WTC11 (cell line): ENCODE results near the gene TRMT2A. TPM values are rescaled to one million over a fixed set of nuclear protein-coding genes. Genes with fewer than 3 reads are reported as not detected.

ENCODE experiments used
- ATAC-seq: fragments of 200-7000 bp; cut with Tn5 transposase; 2 replicates; pipeline ENCODE4 v1.10.0; 2021; ENCODE audit warnings: mild to moderate bottlenecking, moderate library complexity
- CTCF ChIA-PET: fragments of 300-600 bp; sonication (Branson Sonifier 250); formaldehyde crosslinking; loops from one replicate; lab custom pipeline; 2021; ENCODE audit warnings: antibody characterized with exemption; lab: Charles Lee
- POLR2A ChIA-PET: fragments of 350-600 bp; sonication (Branson Sonifier 250); formaldehyde crosslinking; loops from one replicate; lab custom pipeline; 2021; ENCODE audit warnings: antibody characterized with exemption; lab: Charles Lee
- DNase-seq: peaks from one replicate; pipeline ENCODE4 v3.0.0; 2021; ENCODE audit warnings: low spot score
- H3K27ac Mint-ChIP-seq: 2 replicates; pipeline ENCODE4 v1.8.0; 2021; ENCODE audit warnings: mixed read lengths
- H3K27me3 Mint-ChIP-seq: 2 replicates; pipeline ENCODE4 v1.8.0; 2021; ENCODE audit warnings: low read depth, mild to moderate bottlenecking, moderate library complexity, mixed read lengths
- H3K36me3 Mint-ChIP-seq: 2 replicates; pipeline ENCODE4 v1.8.0; 2021; ENCODE audit warnings: mixed read lengths
- H3K4me1 Mint-ChIP-seq: 2 replicates; pipeline ENCODE4 v1.8.0; 2022; ENCODE audit warnings: mixed read lengths
- H3K4me3 Mint-ChIP-seq: 2 replicates; pipeline ENCODE4 v1.8.0; 2021; ENCODE audit warnings: mild to moderate bottlenecking, moderate library complexity, mixed read lengths
- H3K9me3 Mint-ChIP-seq: 2 replicates; pipeline ENCODE4 v1.8.0; 2021; ENCODE audit warnings: mixed read lengths
- CBFB ChIP-seq: sonication (generic); formaldehyde crosslinking; IDR thresholded peaks from 2 replicates; pipeline ENCODE4 v1.8.1; 2022; ENCODE audit warnings: mild to moderate bottlenecking, low read depth, missing genetic modification reagents
- CREM ChIP-seq: sonication (generic); formaldehyde crosslinking; IDR thresholded peaks from 2 replicates; pipeline ENCODE4 v1.8.1; 2022; ENCODE audit warnings: mild to moderate bottlenecking, missing genetic modification reagents, moderate library complexity
- FOXP1 ChIP-seq: sonication (generic); formaldehyde crosslinking; IDR thresholded peaks from 2 replicates; pipeline ENCODE4 v1.8.0; 2022; ENCODE audit warnings: missing genetic modification reagents, mild to moderate bottlenecking, moderate library complexity, borderline replicate concordance
- GABPB1 ChIP-seq: sonication (generic); formaldehyde crosslinking; IDR thresholded peaks from 2 replicates; pipeline ENCODE4 v1.8.1; 2023; ENCODE audit warnings: mild to moderate bottlenecking, missing genetic modification reagents
- HMGA2 ChIP-seq: fragments of 250-450 bp; sonication (Bioruptor Pico); IDR thresholded peaks from 2 replicates; pipeline ENCODE4 v1.4.0; 2021; ENCODE audit warnings: mild to moderate bottlenecking, moderate library complexity
- HMGXB4 ChIP-seq: sonication (generic); formaldehyde crosslinking; IDR thresholded peaks from 2 replicates; pipeline ENCODE4 v1.8.1; 2023; ENCODE audit warnings: mild to moderate bottlenecking, moderate library complexity, missing genetic modification reagents
- MLX ChIP-seq: sonication (generic); formaldehyde crosslinking; IDR thresholded peaks from 2 replicates; pipeline ENCODE4 v1.8.1; 2023; ENCODE audit warnings: mild to moderate bottlenecking, missing genetic modification reagents, moderate library complexity
- MXD4 ChIP-seq: fragments of 250-450 bp; sonication (Bioruptor Pico); IDR thresholded peaks from 2 replicates; pipeline ENCODE4 v1.8.0; 2021; ENCODE audit warnings: mild to moderate bottlenecking, moderate library complexity, borderline replicate concordance
- SMAD3 ChIP-seq: sonication (generic); formaldehyde crosslinking; IDR thresholded peaks from 2 replicates; pipeline ENCODE4 v1.8.0; 2022; ENCODE audit warnings: missing genetic modification reagents, mild to moderate bottlenecking, borderline replicate concordance
- SP1 ChIP-seq: sonication (generic); formaldehyde crosslinking; conservative IDR thresholded peaks from 2 replicates; pipeline ENCODE4 v1.8.1; 2022; ENCODE audit warnings: missing genetic modification reagents
- STAT6 ChIP-seq: sonication (generic); formaldehyde crosslinking; conservative IDR thresholded peaks from 2 replicates; pipeline ENCODE4 v1.8.1; 2023; ENCODE audit warnings: mild to moderate bottlenecking, low read depth, missing genetic modification reagents, moderate library complexity
- TCF7 ChIP-seq: sonication (generic); formaldehyde crosslinking; IDR thresholded peaks from 2 replicates; pipeline ENCODE4 v1.8.0; 2022; ENCODE audit warnings: mild to moderate bottlenecking, low read depth, missing genetic modification reagents, moderate library complexity
- TP53 ChIP-seq: sonication (generic); formaldehyde crosslinking; IDR thresholded peaks from 2 replicates; pipeline ENCODE4 v1.8.1; 2023; ENCODE audit warnings: mild to moderate bottlenecking, missing genetic modification reagents
- ZNF121 ChIP-seq: sonication (generic); formaldehyde crosslinking; IDR thresholded peaks from 2 replicates; pipeline ENCODE4 v1.8.0; 2023; ENCODE audit warnings: missing genetic modification reagents
- ZNF317 ChIP-seq: sonication (generic); formaldehyde crosslinking; IDR thresholded peaks from 2 replicates; pipeline ENCODE4 v1.8.1; 2023; ENCODE audit warnings: low read depth, mild to moderate bottlenecking, moderate library complexity, missing genetic modification reagents, borderline replicate concordance
- ZNF423 ChIP-seq: fragments of 250-450 bp; sonication (Bioruptor Pico); IDR thresholded peaks from 2 replicates; pipeline ENCODE4 v2.1.2; 2022; ENCODE audit warnings: mild to moderate bottlenecking, moderate library complexity
- total RNA-seq: library from RNA; stranded (reverse); gene quantifications from 3 replicates; pipeline ENCODE4 v1.2.3, GENCODE V29; 2021
- TF ChIP-seq, protein P1 (sequence below): sonication (generic); formaldehyde crosslinking; IDR thresholded peaks from 2 replicates; pipeline ENCODE4 v1.8.0; 2023; ENCODE audit warnings: missing genetic modification reagents
- TF ChIP-seq, protein P2 (sequence below): fragments of 200-600 bp; IDR thresholded peaks from 2 replicates; pipeline ENCODE4 v1.8.0; 2022; ENCODE audit warnings: antibody characterized with exemption
- TF ChIP-seq, protein P3 (sequence below): fragments of 250-450 bp; sonication (Bioruptor Pico); IDR thresholded peaks from 2 replicates; pipeline ENCODE4 v1.9.0; 2021; ENCODE audit warnings: mild to moderate bottlenecking

Gene TRMT2A
- total RNA-seq, 1 experiment from 2014 or later, result 68.6 TPM

- TF ChIP-seq HMGXB4 (CRISPR knock-in tag) (no peak), ZNF121 (no peak), ZNF423 (CRISPR knock-in tag) (no peak), TCF7 (CRISPR knock-in tag) (no peak), MXD4 (no peak)
- TF ChIP-seq, protein P1, sequence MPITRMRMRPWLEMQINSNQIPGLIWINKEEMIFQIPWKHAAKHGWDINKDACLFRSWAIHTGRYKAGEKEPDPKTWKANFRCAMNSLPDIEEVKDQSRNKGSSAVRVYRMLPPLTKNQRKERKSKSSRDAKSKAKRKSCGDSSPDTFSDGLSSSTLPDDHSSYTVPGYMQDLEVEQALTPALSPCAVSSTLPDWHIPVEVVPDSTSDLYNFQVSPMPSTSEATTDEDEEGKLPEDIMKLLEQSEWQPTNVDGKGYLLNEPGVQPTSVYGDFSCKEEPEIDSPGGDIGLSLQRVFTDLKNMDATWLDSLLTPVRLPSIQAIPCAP (CRISPR knock-in tag), result no peak
Observed at GRCh38 chr22:20155330-20156041, 38.5 kb upstream of the TRMT2A start (continued).

- Mint-ChIP-seq H3K4me3 (no peak overlapping the region), H3K27me3 (no peaks in the 10 kb centered on the region), H3K27ac (no peak overlapping the region), H3K36me3 (no peaks in the 10 kb centered on the region), H3K4me1 (peaks cover 7% of the 10 kb centered on the region), H3K9me3 (no peaks in the 10 kb centered on the region)
- TF ChIP-seq, protein P2, sequence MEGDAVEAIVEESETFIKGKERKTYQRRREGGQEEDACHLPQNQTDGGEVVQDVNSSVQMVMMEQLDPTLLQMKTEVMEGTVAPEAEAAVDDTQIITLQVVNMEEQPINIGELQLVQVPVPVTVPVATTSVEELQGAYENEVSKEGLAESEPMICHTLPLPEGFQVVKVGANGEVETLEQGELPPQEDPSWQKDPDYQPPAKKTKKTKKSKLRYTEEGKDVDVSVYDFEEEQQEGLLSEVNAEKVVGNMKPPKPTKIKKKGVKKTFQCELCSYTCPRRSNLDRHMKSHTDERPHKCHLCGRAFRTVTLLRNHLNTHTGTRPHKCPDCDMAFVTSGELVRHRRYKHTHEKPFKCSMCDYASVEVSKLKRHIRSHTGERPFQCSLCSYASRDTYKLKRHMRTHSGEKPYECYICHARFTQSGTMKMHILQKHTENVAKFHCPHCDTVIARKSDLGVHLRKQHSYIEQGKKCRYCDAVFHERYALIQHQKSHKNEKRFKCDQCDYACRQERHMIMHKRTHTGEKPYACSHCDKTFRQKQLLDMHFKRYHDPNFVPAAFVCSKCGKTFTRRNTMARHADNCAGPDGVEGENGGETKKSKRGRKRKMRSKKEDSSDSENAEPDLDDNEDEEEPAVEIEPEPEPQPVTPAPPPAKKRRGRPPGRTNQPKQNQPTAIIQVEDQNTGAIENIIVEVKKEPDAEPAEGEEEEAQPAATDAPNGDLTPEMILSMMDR, result no peak; the same call in 1 of the 2 replicates
- ATAC-seq (peak; percentile 10; the same call in 1 of the 2 replicates), DNase-seq (no peak)
- ChIA-PET POLR2A (no interaction called here), CTCF (interaction anchor here (0.6 to 2.9 kb wide), 19 partner anchors 10 to 264 kb away, joined by 3 to 30 read pairs (median 5); partner anchors contain the start of genes DGCR6L and ZDHHC8)
Observed at GRCh38 chr22:20154602-20155187, 37.7 kb upstream of the TRMT2A start.

DNA sequence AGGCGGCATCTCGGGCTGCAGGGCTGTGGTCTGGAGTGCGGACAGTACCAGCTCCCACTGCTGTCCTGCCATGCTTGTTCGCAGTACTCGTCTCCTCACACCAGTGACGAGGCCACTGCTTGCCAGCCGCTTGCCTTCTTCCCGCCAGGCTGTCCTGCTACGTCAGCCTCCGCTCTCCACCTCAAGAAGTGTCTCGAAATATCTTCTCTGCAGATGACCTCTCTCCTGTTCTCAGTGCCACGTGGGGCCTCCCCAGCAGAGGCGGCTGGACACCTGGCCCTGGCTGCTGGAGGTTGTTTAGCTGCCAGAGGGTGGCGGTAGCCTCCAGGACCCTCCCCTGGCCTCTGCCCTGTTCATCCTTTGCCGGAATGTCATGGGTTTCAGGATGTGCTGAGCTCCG, 36.9 kb upstream of the TRMT2A start:
- H3K4me1 Mint-ChIP-seq, result peaks cover 6% of the 10 kb centered on the region
- H3K36me3 Mint-ChIP-seq, result no peaks in the 10 kb centered on the region
- peak overlapping the region; percentile 73; the same call in 1 of the 2 replicates for H3K27ac Mint-ChIP-seq
- H3K9me3 Mint-ChIP-seq, result no peaks in the 10 kb centered on the region
- no peak overlapping the region for H3K4me3 Mint-ChIP-seq
- DNase-seq, result peak; percentile 42
- H3K27me3 Mint-ChIP-seq, result no peaks in the 10 kb centered on the region
- ChIA-PET CTCF (interaction anchor here (0.6 to 2.9 kb wide), 20 partner anchors 9 to 264 kb away, joined by 3 to 30 read pairs (median 5); partner anchors contain the start of genes DGCR6L and ZDHHC8), POLR2A (no interaction called here)
- ATAC-seq, result peak; percentile 9; the same call in 1 of the 2 replicates
- TF ChIP-seq ZNF317 (CRISPR knock-in tag), result no peak
- TF ChIP-seq SMAD3 (CRISPR knock-in tag), result no peak
- TF ChIP-seq CREM (CRISPR knock-in tag), result no peak
- no peak for TF ChIP-seq FOXP1 (CRISPR knock-in tag)
- TF ChIP-seq, protein P3, sequence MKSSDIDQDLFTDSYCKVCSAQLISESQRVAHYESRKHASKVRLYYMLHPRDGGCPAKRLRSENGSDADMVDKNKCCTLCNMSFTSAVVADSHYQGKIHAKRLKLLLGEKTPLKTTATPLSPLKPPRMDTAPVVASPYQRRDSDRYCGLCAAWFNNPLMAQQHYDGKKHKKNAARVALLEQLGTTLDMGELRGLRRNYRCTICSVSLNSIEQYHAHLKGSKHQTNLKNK (CRISPR knock-in tag), result no peak
- TF ChIP-seq MXD4, result no peak
- no peak for TF ChIP-seq HMGA2 (CRISPR knock-in tag)
- no peak for TF ChIP-seq TP53
- no peak for TF ChIP-seq STAT6
- no peak for TF ChIP-seq CBFB (CRISPR knock-in tag)
- TF ChIP-seq, protein P1 (CRISPR knock-in tag), result no peak
- no peak for TF ChIP-seq GABPB1 (CRISPR knock-in tag)
- no peak for TF ChIP-seq HMGXB4 (CRISPR knock-in tag)
- no peak for TF ChIP-seq MLX (CRISPR knock-in tag)
- TF ChIP-seq SP1, result no peak
